HepG2 (cell line): Measurements from ENCODE around the gene RTRAF. TPM values are rescaled to one million over a fixed set of nuclear protein-coding genes. Genes with fewer than 3 reads are reported as not detected.

Experiments used
- ATF3 ChIP-seq: sonication (generic); formaldehyde crosslinking; IDR thresholded peaks from 2 replicates; pipeline ENCODE4 v1.4.0; 2020; ENCODE audit warnings: missing genetic modification reagents
- BRCA1 ChIP-seq: sonication (generic); formaldehyde crosslinking; IDR thresholded peaks from 2 replicates; pipeline ENCODE4 v1.4.0; 2020; ENCODE audit warnings: missing genetic modification reagents
- CHCHD3 ChIP-seq: sonication (generic); formaldehyde crosslinking; IDR thresholded peaks from 2 replicates; pipeline ENCODE4 v1.8.0; 2022; ENCODE audit warnings: mild to moderate bottlenecking, missing genetic modification reagents, moderate library complexity
- FIP1L1 ChIP-seq: fragments of 200-400 bp; formaldehyde crosslinking; IDR thresholded peaks from 2 replicates; pipeline ENCODE4 v1.6.1; 2018; ENCODE audit warnings: low read depth, mild to moderate bottlenecking, low read length, moderate library complexity, borderline replicate concordance; ENCODE audit not compliant: insufficient read depth
- HNF4G ChIP-seq, 2 experiments: sonication (generic) in 1 of 2; formaldehyde crosslinking in 1 of 2; IDR thresholded peaks; 2 replicates each; pipeline versions ENCODE4 v1.4.0 to v1.6.1; 2011 to 2020; ENCODE audit warnings: borderline replicate concordance in 2 of 2, low read depth in 2 of 2, mild to moderate bottlenecking in 2 of 2, low read length in 1 of 2, missing genetic modification reagents in 1 of 2, moderate library complexity in 1 of 2
- IRF2 ChIP-seq: IDR thresholded peaks from 2 replicates; pipeline ENCODE4 v1.6.1; 2018; ENCODE audit warnings: missing genetic modification reagents, missing compliant biosample characterization
- NR2F2 ChIP-seq: IDR thresholded peaks from 2 replicates; pipeline ENCODE4 v1.6.1; 2012; ENCODE audit warnings: low read depth, inconsistent platforms, borderline replicate concordance
- POLR2AphosphoS2 ChIP-seq: IDR thresholded peaks from 2 replicates; pipeline ENCODE4 v1.6.1; 2011; ENCODE audit warnings: low read depth, low read length, improper control_type of control experiment
- RBFOX2 ChIP-seq: fragments of 200-400 bp; formaldehyde crosslinking; IDR thresholded peaks from 2 replicates; pipeline ENCODE4 v1.6.1; 2017; ENCODE audit warnings: low read depth, mild to moderate bottlenecking, low read length
- RBM39 ChIP-seq: fragments of 200-400 bp; formaldehyde crosslinking; IDR thresholded peaks from one replicate; pipeline ENCODE4 v1.6.1; 2018; ENCODE audit warnings: antibody characterized with exemption, mild to moderate bottlenecking, low read depth, low read length; ENCODE audit not compliant: poor library complexity, severe bottlenecking
- REPIN1 ChIP-seq: sonication (generic); formaldehyde crosslinking; IDR thresholded peaks from 2 replicates; pipeline ENCODE4 v1.8.0; 2022; ENCODE audit warnings: missing genetic modification reagents, low read depth, mild to moderate bottlenecking, borderline replicate concordance
- SIN3A ChIP-seq: IDR thresholded peaks from 2 replicates; pipeline ENCODE4 v1.6.1; 2011; ENCODE audit warnings: low read depth, mild to moderate bottlenecking, control low read depth, low read length, borderline replicate concordance
- SOX5 ChIP-seq: IDR thresholded peaks from 2 replicates; pipeline ENCODE4 v1.6.1; 2016; ENCODE audit warnings: borderline replicate concordance
- SP1 ChIP-seq, 2 experiments: fragments of 450-650 bp in 1 of 2; sonication (generic) in 1 of 2; formaldehyde crosslinking in 1 of 2; IDR thresholded peaks; 2 replicates each; pipeline versions ENCODE4 v1.4.0 to v1.6.1; 2016 to 2020; ENCODE audit warnings: missing genetic modification reagents in 1 of 2
- ZFP1 ChIP-seq: IDR thresholded peaks from 2 replicates; pipeline ENCODE4 v1.6.1; 2016
- ZFY ChIP-seq: sonication (generic); formaldehyde crosslinking; IDR thresholded peaks from 2 replicates; pipeline ENCODE4 v1.4.0; 2020; ENCODE audit warnings: missing genetic modification reagents
- ZHX2 ChIP-seq, 2 experiments: sonication (generic) in 1 of 2; formaldehyde crosslinking in 1 of 2; IDR thresholded peaks; 2 replicates each; pipeline versions ENCODE4 v1.6.1 to v1.9.0; 2014 to 2022; ENCODE audit warnings: antibody characterized with exemption in 1 of 2, borderline replicate concordance in 1 of 2, inconsistent platforms in 1 of 2, low read depth in 1 of 2, missing genetic modification reagents in 1 of 2
- ZNF329 ChIP-seq: sonication (generic); formaldehyde crosslinking; IDR thresholded peaks from 2 replicates; pipeline ENCODE4 v1.9.0; 2021; ENCODE audit warnings: low read depth, mild to moderate bottlenecking, missing genetic modification reagents
- ZNF441 ChIP-seq: sonication (generic); formaldehyde crosslinking; IDR thresholded peaks from 2 replicates; pipeline ENCODE4 v1.7.0; 2021; ENCODE audit warnings: missing genetic modification reagents, borderline replicate concordance
- ZNF451 ChIP-seq: sonication (generic); formaldehyde crosslinking; IDR thresholded peaks from 2 replicates; pipeline ENCODE4 v1.5.0; 2020; ENCODE audit warnings: mild to moderate bottlenecking, missing genetic modification reagents
- ZNF782 ChIP-seq: sonication (generic); formaldehyde crosslinking; IDR thresholded peaks from 2 replicates; pipeline ENCODE4 v1.4.0; 2020; ENCODE audit warnings: missing genetic modification reagents, mild to moderate bottlenecking, borderline replicate concordance
- ZSCAN20 ChIP-seq: sonication (generic); formaldehyde crosslinking; IDR thresholded peaks from 2 replicates; pipeline ENCODE4 v1.4.0; 2020; ENCODE audit warnings: missing genetic modification reagents, mild to moderate bottlenecking, borderline replicate concordance
- ZSCAN25 ChIP-seq: sonication (generic); formaldehyde crosslinking; IDR thresholded peaks from 2 replicates; pipeline ENCODE4 v1.8.0; 2022; ENCODE audit warnings: mild to moderate bottlenecking, missing genetic modification reagents
- polyA plus RNA-seq, 8 experiments: library from polyadenylated mRNA; depleted of rRNA in 3 of 8; stranded (reverse) in 7 of 8; unstranded in 1 of 8; fragments of >200 nt; fragmentation: Illumina TruSeq in 4 of 8; extraction: Trizol in 4 of 8; gene quantifications; 2 replicates each; pipeline versions ENCODE4 v1.2.1 to v1.2.3, GENCODE V29; 2011 to 2016; ENCODE audit warnings: low read depth in 4 of 8, missing spikeins in 1 of 8, mixed read lengths in 1 of 8; ENCODE audit not compliant: insufficient read depth in 1 of 8
- total RNA-seq, 5 experiments: library from RNA; depleted of rRNA; stranded (reverse); fragments of >200 nt; fragmentation: Illumina TruSeq; extraction: Trizol; gene quantifications; 2 replicates each; pipeline ENCODE4 v1.2.3, GENCODE V29; 2016; ENCODE audit warnings: low read depth in 1 of 5

Gene RTRAF
- total and polyA plus RNA-seq, 2 of the 13 experiments (the other 11 are each of a cell fraction or from before 2014, with no cell fraction given), result 137 to 258 TPM

DNA sequence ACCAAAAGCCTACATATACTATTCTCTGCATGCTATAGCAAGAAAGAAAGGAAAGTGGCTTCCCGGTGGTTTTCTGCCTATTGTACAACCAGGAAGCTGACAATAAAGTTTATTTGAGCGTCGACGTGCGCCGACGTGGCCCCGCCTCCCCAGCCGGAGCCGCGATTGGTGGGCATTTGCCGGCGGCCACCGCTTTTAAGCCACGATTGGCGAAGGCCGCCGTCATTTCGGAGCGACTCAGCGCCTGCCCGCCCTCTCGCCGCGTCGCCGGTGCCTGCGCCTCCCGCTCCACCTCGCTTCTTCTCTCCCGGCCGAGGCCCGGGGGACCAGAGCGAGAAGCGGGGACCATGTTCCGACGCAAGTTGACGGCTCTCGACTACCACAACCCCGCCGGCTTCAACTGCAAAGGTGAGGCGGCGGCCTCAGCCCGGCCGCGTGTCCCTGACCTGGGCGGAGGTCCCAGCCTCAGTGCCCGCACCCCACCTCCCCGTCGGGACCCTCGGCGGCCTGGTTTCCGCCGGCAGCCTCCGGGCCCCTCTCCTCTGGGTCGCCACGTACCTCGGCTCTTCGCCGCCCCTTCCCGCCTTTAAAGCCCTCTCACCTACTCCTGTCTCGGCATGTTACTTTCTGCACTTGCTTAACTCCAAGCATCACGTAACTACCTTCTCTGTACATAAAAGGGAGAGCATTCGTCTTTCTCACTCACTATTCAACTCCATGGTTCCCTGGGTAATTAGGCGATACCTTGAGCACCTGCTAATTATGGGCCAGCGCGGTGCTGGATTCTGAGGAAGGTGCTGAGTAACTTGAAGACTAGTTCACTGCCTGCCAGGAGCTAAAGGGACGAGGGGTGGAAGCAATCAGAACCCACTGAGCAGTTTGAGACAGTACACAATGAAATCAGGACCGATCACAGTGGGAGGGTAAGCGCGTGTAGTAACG lies at the start of gene RTRAF (continued):
- TF ChIP-seq ZHX2 (IDR thresholded peaks at IDR 0.05; ENCODE audit: low read depth) (peak; percentile 67; the same call in 1 of the 2 replicates), ZHX2 (CRISPR knock-in tag; IDR thresholded peaks at IDR 0.05; ENCODE audit: borderline replicate concordance) (no peak), SOX5 (CRISPR knock-in tag) (no peak), ZNF441 (no peak), ZNF451 (CRISPR knock-in tag) (no peak; the same call in 1 of the 2 replicates), RBM39 (peak; percentile 78), ZNF782 (CRISPR knock-in tag) (0 out of 2 replicates have a peak, but pooled peaks have one; percentile 20), ZNF329 (CRISPR knock-in tag) (no peak), BRCA1 (CRISPR knock-in tag) (no peak), ZSCAN25 (CRISPR knock-in tag) (0 out of 2 replicates have a peak, but pooled peaks have one; percentile 28), POLR2AphosphoS2 (no peak), SIN3A (0 out of 2 replicates have a peak, but pooled peaks have one; percentile 46), FIP1L1 (no peak), IRF2 (CRISPR knock-in tag) (peak; percentile 72), RBFOX2 (peak; percentile 96), CHCHD3 (CRISPR knock-in tag) (no peak), REPIN1 (peak; percentile 67), HNF4G (IDR thresholded peaks at IDR 0.05; ENCODE audit: borderline replicate concordance, low read depth, low read length) (no peak), HNF4G (CRISPR knock-in tag; IDR thresholded peaks at IDR 0.05; ENCODE audit: borderline replicate concordance, low read depth) (no peak), SP1 (IDR thresholded peaks at IDR 0.05) (no peak), SP1 (CRISPR knock-in tag; IDR thresholded peaks at IDR 0.05) (peak; percentile 96), ZFP1 (CRISPR knock-in tag) (no peak), NR2F2 (no peak), ZFY (CRISPR knock-in tag) (peak; percentile 96), ZSCAN20 (CRISPR knock-in tag) (no peak), ATF3 (CRISPR knock-in tag) (peak; percentile 26; the same call in 1 of the 2 replicates)
